Activated T-cell treated with anti-CD3 and anti-CD28 coated beads for 4 hours (primary cell): ENCODE measurements around the gene KIFAP3.

Experiments
- DNase-seq: peaks from one replicate; pipeline ENCODE4 v3.0.0-alpha.2; 2020

KIFAP3 gene

GRCh38 chr1:169974067-169974466, 100.4 kb downstream of the KIFAP3 start:
- DNase-seq: no peak

GRCh38 chr1:169970114-169970513, 104.4 kb downstream of the KIFAP3 start:
- DNase-seq: no peak

GRCh38 chr1:169968174-169968573, 106.3 kb downstream of the KIFAP3 start:
- no peak for DNase-seq

- DNase-seq: no peak
Observed at GRCh38 chr1:169964206-169964605, 110.3 kb downstream of the KIFAP3 start.

GRCh38 chr1:169959686-169960085, 114.8 kb downstream of the KIFAP3 start:
- DNase-seq: no peak

- DNase-seq: no peak
Observed at GRCh38 chr1:169958987-169959386, 115.5 kb downstream of the KIFAP3 start.

GRCh38 chr1:169957884-169958283, 116.6 kb downstream of the KIFAP3 start:
- DNase-seq: no peak

GRCh38 chr1:169951108-169951507, 123.4 kb downstream of the KIFAP3 start:
- DNase-seq: no peak

- no peak for DNase-seq
Observed at GRCh38 chr1:169949139-169949538, 125.4 kb downstream of the KIFAP3 start.

- DNase-seq: no peak
Observed at GRCh38 chr1:169946206-169946605, 128.3 kb downstream of the KIFAP3 start.

GRCh38 chr1:169945181-169945580, 129.3 kb downstream of the KIFAP3 start:
- DNase-seq: no peak

GRCh38 chr1:169944621-169945020, 129.9 kb downstream of the KIFAP3 start:
- no peak for DNase-seq

GRCh38 chr1:169943963-169944526, 130.4 kb downstream of the KIFAP3 start:
- no peak for DNase-seq

- no peak for DNase-seq
Observed at GRCh38 chr1:169941982-169942830, 132.3 kb downstream of the KIFAP3 start.

- no peak for DNase-seq
Observed at GRCh38 chr1:169933984-169934725, 140.3 kb downstream of the KIFAP3 start.

GRCh38 chr1:169931795-169932231, 142.7 kb downstream of the KIFAP3 start:
- DNase-seq: no peak

GRCh38 chr1:169929210-169929526, 145.3 kb downstream of the KIFAP3 start:
- no peak for DNase-seq

GRCh38 chr1:169928438-169929209, 145.9 kb downstream of the KIFAP3 start:
- DNase-seq: no peak

- DNase-seq: no peak
Observed at GRCh38 chr1:169925505-169926482, 148.7 kb downstream of the KIFAP3 start.

GRCh38 chr1:169924829-169925228, 149.7 kb downstream of the KIFAP3 start:
- no peak for DNase-seq

GRCh38 chr1:169924063-169924462, 150.4 kb downstream of the KIFAP3 start:
- no peak for DNase-seq

- no peak for DNase-seq
Observed at GRCh38 chr1:169921080-169921479, 153.4 kb downstream of the KIFAP3 start.
